H9 (cell line): Measurements from ENCODE around the gene LUZP2. TPM values are rescaled to one million over a fixed set of nuclear protein-coding genes. Genes with fewer than 3 reads are reported as not detected.

Experiments used
- DNase-seq: peaks from one replicate; pipeline ENCODE4 v3.0.0-alpha.2; 2017
- H2AFZ ChIP-seq: one replicate; pipeline ENCODE4 v1.6.1; 2013; ENCODE audit warnings: mild to moderate bottlenecking, low read length, control low read depth, moderate library complexity
- H2AK5ac ChIP-seq: 2 replicates; pipeline ENCODE4 v1.6.1; 2013; ENCODE audit warnings: low read length, control low read depth, mixed read lengths; ENCODE audit not compliant: insufficient read length
- H2BK120ac ChIP-seq: one replicate; pipeline ENCODE4 v1.6.1; 2013; ENCODE audit warnings: low read depth, mild to moderate bottlenecking, low read length, control low read depth, inconsistent platforms; ENCODE audit not compliant: poor library complexity, severe bottlenecking
- H2BK12ac ChIP-seq: 2 replicates; pipeline ENCODE4 v1.6.1; 2013; ENCODE audit warnings: low read length, control low read depth, mixed read lengths, low read depth; ENCODE audit not compliant: insufficient read length
- H2BK15ac ChIP-seq: 2 replicates; pipeline ENCODE4 v1.6.1; 2013; ENCODE audit warnings: low read depth, low read length, control low read depth
- H2BK20ac ChIP-seq: one replicate; pipeline ENCODE4 v1.6.1; 2013; ENCODE audit warnings: low read depth, mild to moderate bottlenecking, low read length, control low read depth, inconsistent platforms; ENCODE audit not compliant: poor library complexity, severe bottlenecking
- H2BK5ac ChIP-seq: 2 replicates; pipeline ENCODE4 v1.6.1; 2013; ENCODE audit warnings: low read length, control low read depth, mixed read lengths; ENCODE audit not compliant: insufficient read length
- H3K14ac ChIP-seq: 2 replicates; pipeline ENCODE4 v1.6.1; 2013; ENCODE audit warnings: low read length, control low read depth; ENCODE audit not compliant: insufficient read depth
- H3K18ac ChIP-seq: 2 replicates; pipeline ENCODE4 v1.6.1; 2013; ENCODE audit warnings: low read depth, mild to moderate bottlenecking, mixed read lengths, low read length, control low read depth; ENCODE audit not compliant: insufficient read length
- H3K23ac ChIP-seq: 2 replicates; pipeline ENCODE4 v1.6.1; 2013; ENCODE audit warnings: low read length, control low read depth, mixed read lengths, low read depth; ENCODE audit not compliant: insufficient read length
- H3K23me2 ChIP-seq: 2 replicates; pipeline ENCODE4 v1.6.1; 2013; ENCODE audit warnings: low read depth, mild to moderate bottlenecking, mixed read lengths, low read length, control low read depth; ENCODE audit not compliant: insufficient read length, poor library complexity, severe bottlenecking
- H3K27ac ChIP-seq: 2 replicates; pipeline ENCODE4 v1.5.1; 2013; ENCODE audit warnings: low read length, control low read depth, mixed read lengths, low read depth; ENCODE audit not compliant: insufficient read length
- H3K27me3 ChIP-seq: 2 replicates; pipeline ENCODE4 v1.6.1; 2013; ENCODE audit warnings: low read length, control low read depth, inconsistent platforms; ENCODE audit not compliant: insufficient read depth
- H3K4ac ChIP-seq: 2 replicates; pipeline ENCODE4 v1.6.1; 2013; ENCODE audit warnings: low read depth, mild to moderate bottlenecking, control low read depth, inconsistent platforms, low read length, moderate library complexity
- H3K4me1 ChIP-seq: 2 replicates; pipeline ENCODE4 v1.6.1; 2013; ENCODE audit warnings: low read length, control low read depth, inconsistent platforms; ENCODE audit not compliant: insufficient read depth
- H3K4me2 ChIP-seq: 2 replicates; pipeline ENCODE4 v1.6.1; 2013; ENCODE audit warnings: low read length, control low read depth, mixed read lengths; ENCODE audit not compliant: insufficient read length, insufficient read depth
- H3K56ac ChIP-seq: 2 replicates; pipeline ENCODE4 v1.6.1; 2013; ENCODE audit warnings: low read depth, mild to moderate bottlenecking, mixed read lengths, low read length, control low read depth; ENCODE audit not compliant: insufficient read length
- H3K79me1 ChIP-seq: 2 replicates; pipeline ENCODE4 v1.6.1; 2013; ENCODE audit warnings: low read depth, mild to moderate bottlenecking, moderate library complexity, low read length, control low read depth, inconsistent platforms; ENCODE audit not compliant: insufficient read depth, poor library complexity, severe bottlenecking
- H3K79me2 ChIP-seq: 2 replicates; pipeline ENCODE4 v1.6.1; 2013; ENCODE audit warnings: low read length, control low read depth, inconsistent platforms; ENCODE audit not compliant: insufficient read depth
- H3K9ac ChIP-seq: 2 replicates; pipeline ENCODE4 v1.6.1; 2013; ENCODE audit warnings: low read length, control low read depth, mixed read lengths; ENCODE audit not compliant: insufficient read length; ENCODE audit errors: extremely low read depth
- H3K9me3 ChIP-seq: one replicate; pipeline ENCODE4 v1.6.1; 2013; ENCODE audit warnings: low read depth, low read length, inconsistent platforms; ENCODE audit not compliant: control insufficient read depth
- H3T11ph ChIP-seq: one replicate; pipeline ENCODE4 v1.6.1; 2013; ENCODE audit warnings: mild to moderate bottlenecking, low read length, control low read depth, inconsistent platforms
- H4K20me1 ChIP-seq: one replicate; pipeline ENCODE4 v1.6.1; 2013; ENCODE audit not compliant: control insufficient read depth, insufficient read length, insufficient read depth
- H4K5ac ChIP-seq: 2 replicates; pipeline ENCODE4 v1.6.1; 2013; ENCODE audit warnings: low read depth, mild to moderate bottlenecking, mixed read lengths, low read length, control low read depth; ENCODE audit not compliant: insufficient read length
- H4K8ac ChIP-seq: replicated peaks from 2 replicates; pipeline ENCODE4 v1.6.1; 2013; ENCODE audit warnings: low read length, control low read depth, mixed read lengths, low read depth; ENCODE audit not compliant: insufficient read length
- H4K91ac ChIP-seq: 2 replicates; pipeline ENCODE4 v1.6.1; 2013; ENCODE audit warnings: low read depth, mild to moderate bottlenecking, moderate library complexity, mixed read lengths, low read length, control low read depth; ENCODE audit not compliant: insufficient read length
- H3K27ac Mint-ChIP-seq, 3 experiments: 2 replicates in 2 of 3; 3 replicates in 1 of 3; pipeline ENCODE4 v1.8.0; 2020 to 2021; ENCODE audit warnings: mixed read lengths in 3 of 3, mild to moderate bottlenecking in 1 of 3, moderate library complexity in 1 of 3
- H3K27me3 Mint-ChIP-seq: 2 replicates; pipeline ENCODE4 v1.8.0; 2021; ENCODE audit warnings: low read depth, mild to moderate bottlenecking, moderate library complexity, mixed read lengths
- H3K36me3 Mint-ChIP-seq, 3 experiments: 2 replicates in 2 of 3; 3 replicates in 1 of 3; pipeline ENCODE4 v1.8.0; 2020 to 2021; ENCODE audit warnings: low read depth in 3 of 3, mixed read lengths in 3 of 3; ENCODE audit not compliant: insufficient read depth in 1 of 3
- H3K4me1 Mint-ChIP-seq, 2 experiments: 2 replicates each; pipeline ENCODE4 v1.8.0; 2020; ENCODE audit warnings: mixed read lengths in 2 of 2
- H3K4me3 Mint-ChIP-seq, 2 experiments: 2 replicates in 1 of 2; 3 replicates in 1 of 2; pipeline ENCODE4 v1.8.0; 2020 to 2021; ENCODE audit warnings: mild to moderate bottlenecking in 2 of 2, mixed read lengths in 2 of 2, moderate library complexity in 1 of 2
- H3K9me3 Mint-ChIP-seq, 2 experiments: 2 replicates in 1 of 2; 3 replicates in 1 of 2; pipeline ENCODE4 v1.8.0; 2020; ENCODE audit warnings: mild to moderate bottlenecking in 2 of 2, mixed read lengths in 2 of 2, moderate library complexity in 1 of 2
- WGBS: extraction: QIAGEN DNeasy Blood & Tissue Kit; methylation state at CpG from one replicate; pipeline ENCODE4 v1.1.7; 2013; ENCODE audit warnings: missing lambda C conversion rate, low lambda C conversion rate, mixed read lengths; ENCODE audit not compliant: insufficient read length; ENCODE audit errors: extremely low coverage; 5-methylcytosine and 5-hydroxymethylcytosine counted together
- total RNA-seq: library from RNA; stranded (reverse); gene quantifications from 2 replicates; pipeline ENCODE4 v1.2.1, GENCODE V29; 2021
- TF ChIP-seq, protein P1 (sequence below): fragments of 200-600 bp; sonication (generic); conservative IDR thresholded peaks from 3 replicates; pipeline ENCODE4 v1.8.0; 2021; ENCODE audit warnings: antibody characterized with exemption, mild to moderate bottlenecking

The LUZP2 gene
- total RNA-seq, 1 experiment from 2014 or later = 25.4 TPM

GRCh38 chr11:24543771-24544170 is 46.9 kb downstream of the LUZP2 start:
- no peak overlapping the region for H4K91ac ChIP-seq
- no peak overlapping the region for H3K56ac ChIP-seq
- H4K8ac ChIP-seq = no peak overlapping the region
- no peak for DNase-seq
- H4K5ac ChIP-seq = no peak overlapping the region
- H3K9me3 ChIP-seq = no peaks in the 10 kb centered on the region
- no peak overlapping the region for H3K23ac ChIP-seq
- H2BK20ac ChIP-seq = no peak overlapping the region
- no peak overlapping the region for H2AK5ac ChIP-seq
- H3K14ac ChIP-seq = no peak overlapping the region
- H2BK15ac ChIP-seq = no peak overlapping the region
- H3T11ph ChIP-seq = no peak overlapping the region
- H3K9ac ChIP-seq = no peak overlapping the region
- Mint-ChIP-seq H3K36me3 (peaks cover 0 to 8% (median 3%) of the 10 kb centered on the region in 3 experiments; a peak in 2 of 7 replicates), H3K9me3 (peaks cover 0 to 4% of the 10 kb centered on the region in 2 experiments; a peak in 2 of 5 replicates), H3K27ac (no peak overlapping the region), H3K4me3 (no peak overlapping the region), H3K4me1 (no peaks in the 10 kb centered on the region), H3K27me3 (no peaks in the 10 kb centered on the region)
- WGBS = no CpG with 5 or more reads among the region's 3 CpGs
- no peak overlapping the region for H3K4ac ChIP-seq
- no peak overlapping the region for H2AFZ ChIP-seq
- no peaks in the 10 kb centered on the region for H4K20me1 ChIP-seq
- H2BK5ac ChIP-seq = no peak overlapping the region
- H3K79me1 ChIP-seq = no peaks in the 10 kb centered on the region
- TF ChIP-seq, protein P1, sequence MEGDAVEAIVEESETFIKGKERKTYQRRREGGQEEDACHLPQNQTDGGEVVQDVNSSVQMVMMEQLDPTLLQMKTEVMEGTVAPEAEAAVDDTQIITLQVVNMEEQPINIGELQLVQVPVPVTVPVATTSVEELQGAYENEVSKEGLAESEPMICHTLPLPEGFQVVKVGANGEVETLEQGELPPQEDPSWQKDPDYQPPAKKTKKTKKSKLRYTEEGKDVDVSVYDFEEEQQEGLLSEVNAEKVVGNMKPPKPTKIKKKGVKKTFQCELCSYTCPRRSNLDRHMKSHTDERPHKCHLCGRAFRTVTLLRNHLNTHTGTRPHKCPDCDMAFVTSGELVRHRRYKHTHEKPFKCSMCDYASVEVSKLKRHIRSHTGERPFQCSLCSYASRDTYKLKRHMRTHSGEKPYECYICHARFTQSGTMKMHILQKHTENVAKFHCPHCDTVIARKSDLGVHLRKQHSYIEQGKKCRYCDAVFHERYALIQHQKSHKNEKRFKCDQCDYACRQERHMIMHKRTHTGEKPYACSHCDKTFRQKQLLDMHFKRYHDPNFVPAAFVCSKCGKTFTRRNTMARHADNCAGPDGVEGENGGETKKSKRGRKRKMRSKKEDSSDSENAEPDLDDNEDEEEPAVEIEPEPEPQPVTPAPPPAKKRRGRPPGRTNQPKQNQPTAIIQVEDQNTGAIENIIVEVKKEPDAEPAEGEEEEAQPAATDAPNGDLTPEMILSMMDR = no peak
- H3K18ac ChIP-seq = no peak overlapping the region
- H2BK120ac ChIP-seq = no peak overlapping the region
- H3K27me3 ChIP-seq = no peaks in the 10 kb centered on the region
- H3K4me2 ChIP-seq = no peak overlapping the region
- H3K79me2 ChIP-seq = no peaks in the 10 kb centered on the region
- H2BK12ac ChIP-seq = no peak overlapping the region
- no peaks in the 10 kb centered on the region for H3K23me2 ChIP-seq
- no peaks in the 10 kb centered on the region for H3K4me1 ChIP-seq
- H3K27ac ChIP-seq = no peak overlapping the region
